GM12874 (cell line): ENCODE results near the gene MNT.

ENCODE experiments used
- CTCF ChIP-seq: IDR thresholded peaks from 2 replicates; pipeline ENCODE4 v1.5.1; 2011; ENCODE audit warnings: low read depth, mild to moderate bottlenecking, control low read depth, low read length, moderate library complexity; ENCODE audit not compliant: insufficient read depth

Gene MNT

DNA sequence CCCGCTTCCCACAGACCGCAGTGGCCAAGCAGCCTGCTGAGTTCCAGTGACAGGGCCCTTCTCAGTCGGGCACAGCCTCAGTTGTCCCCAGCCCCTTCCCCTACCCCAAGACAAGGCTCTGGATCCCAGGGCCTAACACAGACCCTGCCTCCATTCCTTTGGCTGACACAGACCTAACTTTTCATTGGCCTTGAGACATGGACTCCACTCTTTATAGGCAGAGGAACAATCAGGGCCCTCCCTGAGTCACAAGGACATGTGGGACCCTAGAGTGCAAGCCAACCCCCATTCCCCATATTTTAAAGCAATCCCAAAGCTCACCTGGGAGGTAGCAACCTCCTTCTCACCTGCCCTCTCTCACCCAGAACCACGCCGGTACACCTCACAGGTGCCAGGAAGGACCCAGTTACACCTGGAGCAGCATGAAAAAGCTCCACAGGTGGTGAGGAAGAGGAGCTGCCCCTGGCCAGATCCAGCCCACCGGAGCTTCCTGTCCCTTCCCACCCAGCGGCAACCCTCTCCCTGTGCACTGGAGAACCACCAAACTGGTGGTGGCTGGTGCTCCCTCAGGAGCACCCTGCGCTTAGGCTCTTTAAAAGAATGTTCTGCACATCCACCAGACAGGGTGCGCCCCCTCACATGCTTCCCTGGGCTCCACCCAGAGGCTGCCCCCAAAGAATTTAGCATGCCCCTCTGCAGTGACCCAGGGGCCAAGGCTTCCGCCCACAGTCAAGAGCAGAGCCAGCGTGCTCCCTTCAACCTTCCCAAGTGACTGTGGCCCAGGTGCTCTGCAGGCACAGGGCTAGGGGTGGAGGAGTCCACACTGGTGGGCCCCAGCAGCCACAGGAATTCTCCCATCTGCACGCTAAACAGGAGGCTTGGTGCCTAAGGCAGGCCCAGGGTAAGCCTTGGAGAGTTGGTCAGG lies 3.4 kb downstream of the MNT start:
- TF ChIP-seq CTCF = no peak

DNA sequence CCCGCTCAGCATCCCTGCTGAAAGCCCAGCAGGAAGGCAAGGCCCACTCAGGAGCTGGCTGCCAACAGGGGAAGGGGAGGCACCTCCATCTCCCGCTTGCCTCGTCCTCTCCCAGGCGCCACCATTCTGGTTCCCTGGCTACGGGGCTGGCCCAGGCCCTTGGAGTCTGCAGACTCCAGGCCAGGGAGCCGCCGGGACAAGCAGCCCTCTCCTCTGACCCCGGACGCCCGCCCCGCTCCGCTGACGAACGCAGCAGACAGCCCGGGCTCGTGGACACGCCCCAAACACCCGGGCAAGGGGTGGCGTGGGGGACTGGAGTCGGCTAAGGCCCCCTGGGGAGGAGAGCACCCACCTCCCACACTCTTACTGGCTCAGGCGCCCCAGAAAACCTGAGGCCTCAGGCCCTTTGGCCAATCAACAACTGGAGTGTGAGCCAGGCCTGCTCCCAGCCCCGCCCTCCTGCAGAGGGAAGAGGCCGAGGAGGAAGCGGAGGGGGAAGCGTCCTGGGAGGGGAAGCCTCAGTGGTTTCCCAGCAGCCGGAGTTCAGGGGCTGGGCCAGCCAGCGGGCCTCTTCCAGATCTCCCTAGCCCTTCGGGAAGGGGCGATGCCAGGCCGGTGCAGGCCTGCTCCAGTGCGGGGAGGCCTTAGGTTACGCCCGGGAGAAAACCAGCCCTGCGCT lies 4.2 kb downstream of the MNT start:
- no peak for TF ChIP-seq CTCF

- TF ChIP-seq CTCF = no peak
These were observed 4.7 kb downstream of the MNT start for GRCh38 chr17:2396192-2396567.

DNA sequence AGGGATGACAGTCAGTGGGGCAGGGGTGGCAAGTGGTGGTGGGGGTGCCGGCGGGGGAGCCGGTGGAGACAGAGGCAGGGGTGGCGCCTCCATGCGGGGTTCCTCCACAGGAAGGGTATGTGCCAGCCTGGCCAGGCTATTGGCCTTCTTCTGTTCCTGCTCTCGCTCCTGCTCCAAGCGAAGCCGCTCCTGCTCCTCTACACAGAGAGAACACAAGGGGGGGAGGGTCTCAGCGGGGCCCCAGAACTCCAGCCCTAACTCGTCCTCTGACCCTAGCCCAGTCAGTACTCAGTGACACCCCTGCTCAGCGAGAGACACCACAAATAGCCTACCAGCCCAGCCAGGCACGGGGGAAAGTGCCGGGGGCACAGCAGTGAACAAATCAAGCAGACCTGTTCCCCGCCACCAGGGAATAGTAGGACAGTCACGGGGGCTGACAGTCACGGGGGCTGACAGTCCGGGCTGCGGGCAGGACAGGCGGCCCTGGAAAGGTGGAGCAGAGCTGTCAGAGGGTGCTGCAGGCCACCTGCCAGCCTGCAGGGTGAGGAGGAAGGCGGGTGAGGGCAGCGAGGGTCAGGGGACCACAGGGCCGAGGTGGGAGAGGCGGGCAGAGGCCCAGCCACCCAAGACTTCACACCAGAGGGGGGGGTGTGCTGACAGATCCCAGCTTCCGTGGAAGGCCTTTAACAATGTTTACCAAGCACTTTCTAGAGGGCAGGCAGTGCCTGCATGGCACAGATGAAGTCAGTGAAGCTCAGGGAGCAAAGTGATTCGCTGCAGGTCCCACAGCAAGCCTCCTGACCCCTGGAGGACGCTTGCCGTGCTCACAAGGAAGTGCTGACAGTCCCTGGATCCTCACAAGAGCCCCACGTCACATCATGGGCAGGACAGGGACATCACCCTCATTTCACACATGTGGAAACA lies 5.3 kb downstream of the MNT start:
- TF ChIP-seq CTCF = no peak

DNA sequence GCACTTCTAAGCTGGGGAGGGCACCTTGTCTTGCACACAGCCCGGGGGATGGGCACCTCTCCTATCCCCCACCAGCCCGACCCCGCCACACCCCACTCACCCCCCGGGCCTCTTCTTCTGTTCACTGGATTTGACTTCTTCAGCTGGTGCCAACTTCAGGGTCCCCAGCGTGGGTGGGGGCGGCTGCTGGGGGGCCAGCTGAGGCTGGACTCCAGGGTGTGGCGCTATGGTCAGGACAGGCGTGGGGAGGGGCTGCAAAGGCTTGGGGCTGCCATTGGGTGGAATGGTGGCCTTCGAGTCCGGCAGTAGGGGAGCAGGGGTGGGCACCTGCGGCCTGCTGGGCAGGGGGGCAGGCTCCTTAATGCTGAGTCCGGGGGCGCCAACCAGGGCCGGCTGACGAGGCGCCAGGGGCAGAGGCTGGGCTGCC lies 6.1 kb downstream of the MNT start:
- TF ChIP-seq CTCF = no peak

GRCh38 chr17:2393954-2394749 lies 6.7 kb downstream of the MNT start:
- TF ChIP-seq CTCF = no peak
